Keratinocyte (primary cell): ENCODE results near the gene SCAP. TPM values are rescaled to one million over a fixed set of nuclear protein-coding genes. Genes with fewer than 3 reads are reported as not detected.

ENCODE experiments used
- DNase-seq: peaks from one replicate; pipeline ENCODE4 v3.0.0-alpha.2; 2011; ENCODE audit warnings: low read depth, missing footprints, low spot score
- FAIRE-seq: peaks from 2 replicates; lab custom pipeline; 2011; peaks lifted over from hg19 to GRCh38; lab: Jason Lieb, UNC
- H2AFZ ChIP-seq: 2 replicates; pipeline ENCODE4 v1.6.0; 2012; ENCODE audit warnings: low read length, control low read depth, inconsistent platforms; ENCODE audit not compliant: control insufficient read depth
- H3K27ac ChIP-seq: 2 replicates; pipeline ENCODE4 v1.5.1; 2011; ENCODE audit warnings: low read length; ENCODE audit not compliant: control insufficient read depth, insufficient read depth
- H3K27me3 ChIP-seq: 3 replicates; pipeline ENCODE4 v1.6.0; 2011; ENCODE audit warnings: low read length; ENCODE audit not compliant: control insufficient read depth, insufficient read depth; ENCODE audit errors: extremely low read depth
- H3K36me3 ChIP-seq, 2 experiments: 2 replicates in 1 of 2; 3 replicates in 1 of 2; pipeline ENCODE4 v1.5.1; 2011; ENCODE audit warnings: low read length in 2 of 2, mild to moderate bottlenecking in 1 of 2; ENCODE audit not compliant: control insufficient read depth in 2 of 2, insufficient read depth in 2 of 2; ENCODE audit errors: extremely low read depth in 1 of 2
- H3K4me1 ChIP-seq: 3 replicates; pipeline ENCODE4 v1.5.1; 2011; ENCODE audit warnings: low read length; ENCODE audit not compliant: control insufficient read depth, insufficient read depth; ENCODE audit errors: extremely low read depth
- H3K4me2 ChIP-seq: 3 replicates; pipeline ENCODE4 v1.6.0; 2011; ENCODE audit warnings: low read depth, low read length; ENCODE audit not compliant: control insufficient read depth, insufficient read depth; ENCODE audit errors: extremely low read depth
- H3K4me3 ChIP-seq, 3 experiments: fragments of 200-600 bp in 1 of 3; sonication (generic) in 1 of 3; 2 replicates in 2 of 3; 3 replicates in 1 of 3; pipeline ENCODE4 v1.5.1; 2011 to 2016; ENCODE audit warnings: low read length in 3 of 3, mild to moderate bottlenecking in 3 of 3, control low read depth in 2 of 3, inconsistent platforms in 1 of 3, low read depth in 1 of 3, mixed read lengths in 1 of 3, mixed run types in 1 of 3, moderate library complexity in 1 of 3; ENCODE audit not compliant: control insufficient read depth in 2 of 3, insufficient read depth in 2 of 3; ENCODE audit errors: extremely low read depth in 1 of 3
- H3K79me2 ChIP-seq: 2 replicates; pipeline ENCODE4 v1.6.0; 2012; ENCODE audit warnings: low read length; ENCODE audit not compliant: control insufficient read depth, insufficient read depth
- H3K9ac ChIP-seq: 3 replicates; pipeline ENCODE4 v1.6.0; 2011; ENCODE audit warnings: low read length; ENCODE audit not compliant: control insufficient read depth, insufficient read depth; ENCODE audit errors: extremely low read depth
- H3K9me1 ChIP-seq: 3 replicates; pipeline ENCODE4 v1.6.0; 2011; ENCODE audit warnings: low read length; ENCODE audit not compliant: control insufficient read depth, insufficient read depth; ENCODE audit errors: extremely low read depth
- H3K9me3 ChIP-seq: 2 replicates; pipeline ENCODE4 v1.5.1; 2012; ENCODE audit warnings: low read depth, low read length; ENCODE audit not compliant: control insufficient read depth
- H4K20me1 ChIP-seq: 3 replicates; pipeline ENCODE4 v1.6.0; 2011; ENCODE audit warnings: low read length; ENCODE audit not compliant: control insufficient read depth, insufficient read depth; ENCODE audit errors: extremely low read depth
- CTCF ChIP-seq, 3 experiments: IDR thresholded peaks in 1 of 3; conservative IDR thresholded peaks in 1 of 3; optimal IDR thresholded peaks in 1 of 3; 2 replicates in 2 of 3; 3 replicates in 1 of 3; pipeline versions ENCODE3 to v1.5.1; 2011; ENCODE audit warnings: low read length in 3 of 3, mild to moderate bottlenecking in 3 of 3, moderate library complexity in 2 of 3, control low read depth in 1 of 3, inconsistent platforms in 1 of 3; ENCODE audit not compliant: insufficient read depth in 2 of 3; ENCODE audit errors: extremely low read depth in 1 of 3
- EZH2 ChIP-seq: IDR thresholded peaks from one replicate; pipeline ENCODE4 v1.6.1; 2012; ENCODE audit warnings: inconsistent platforms, mild to moderate bottlenecking, low read length, moderate library complexity
- dilution Hi-C: fragments of 300-500 bp; cut with MboI; formaldehyde crosslinking; loops from one replicate; pipeline ENCODE4 v1.7.0; 2020; ENCODE audit warnings: low sequenced_read_pairs; ENCODE audit not compliant: extremely low pct_ligation_motif_present
- polyA plus RNA-seq, 5 experiments: library from polyadenylated mRNA; depleted of rRNA in 3 of 5; stranded (reverse) in 3 of 5; stranded (forward) in 1 of 5; unstranded in 1 of 5; fragments of >200 nt; gene quantifications; 1 replicate in 1 of 5; 2 replicates in 3 of 5; 3 replicates in 1 of 5; pipeline versions ENCODE4 v1.2.1 to v1.2.3, GENCODE V29; 2011 to 2012; ENCODE audit warnings: missing spikeins in 2 of 5, low read depth in 1 of 5, low replicate concordance in 1 of 5

SCAP gene
- polyA plus RNA-seq, 1 donor (not counting 4 experiments of a cell fraction or from before 2014, with no cell fraction given): 17.7 TPM

- no peak overlapping the region for H3K27ac ChIP-seq
- FAIRE-seq (no peak), DNase-seq (no peak)
- no peak overlapping the region for H3K4me2 ChIP-seq
- H3K36me3 ChIP-seq: peaks cover 29 to 34% of the 10 kb centered on the region in 2 experiments
- TF ChIP-seq CTCF (optimal IDR thresholded peaks at IDR 0.05 in 1 of 3, IDR thresholded peaks at IDR 0.05 in 1 of 3, conservative IDR thresholded peaks at IDR 0.05 in 1 of 3; ENCODE audit: extremely low read depth in 1 of 3, insufficient read depth in 2 of 3, low read length in 3 of 3) (no peak), EZH2 (no peak)
- peaks cover 2% of the 10 kb centered on the region for H4K20me1 ChIP-seq
- no peak overlapping the region for H2AFZ ChIP-seq
- H3K9me1 ChIP-seq: no peaks in the 10 kb centered on the region
- H3K27me3 ChIP-seq: no peaks in the 10 kb centered on the region
- H3K9me3 ChIP-seq: no peaks in the 10 kb centered on the region
- no peak overlapping the region for H3K9ac ChIP-seq
- dilution Hi-C loops: no loop called here
- H3K4me3 ChIP-seq: no peak overlapping the region
- no peaks in the 10 kb centered on the region for H3K4me1 ChIP-seq
- H3K79me2 ChIP-seq: no peaks in the 10 kb centered on the region
Measured at GRCh38 chr3:47424434-47425382, 51.0 kb downstream of the SCAP start.

DNA sequence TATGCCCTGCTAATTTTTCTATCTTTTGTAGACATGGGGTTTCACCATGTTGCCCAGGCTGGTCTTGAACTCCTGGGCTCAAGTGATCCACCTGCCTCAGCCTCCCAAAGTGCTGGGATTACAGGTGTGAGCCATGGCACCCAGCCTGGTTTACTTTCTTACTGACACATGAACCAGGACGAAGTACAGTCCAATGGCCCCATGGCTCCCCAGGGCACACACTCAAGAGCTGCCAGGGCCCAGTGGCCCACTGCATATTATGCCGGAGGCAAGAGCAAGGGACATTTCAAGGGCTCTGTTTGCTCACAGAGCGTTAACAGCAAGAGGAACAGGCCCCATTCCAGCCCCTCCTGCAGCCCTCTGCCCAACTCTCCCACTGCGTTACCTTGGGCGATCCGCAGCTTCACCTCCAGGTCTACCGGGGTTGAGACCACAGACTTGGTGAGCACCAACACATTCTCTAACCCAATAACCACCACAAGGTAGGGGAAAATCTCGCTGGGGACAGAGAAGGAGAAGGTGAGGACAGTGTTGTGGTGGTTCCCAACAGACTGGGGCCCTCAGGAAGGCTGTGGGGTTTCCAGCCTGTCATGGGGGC is 52.1 kb downstream of the SCAP start:
- TF ChIP-seq EZH2 (no peak), CTCF (optimal IDR thresholded peaks at IDR 0.05 in 1 of 3, IDR thresholded peaks at IDR 0.05 in 1 of 3, conservative IDR thresholded peaks at IDR 0.05 in 1 of 3; ENCODE audit: extremely low read depth in 1 of 3, insufficient read depth in 2 of 3, low read length in 3 of 3) (no peak)
- no peak for FAIRE-seq
- Histone ChIP-seq H3K79me2 (no peaks in the 10 kb centered on the region), H3K27ac (no peak overlapping the region), H3K36me3 (peaks cover 29 to 38% of the 10 kb centered on the region in 2 experiments), H3K4me3 (no peak overlapping the region), H3K9me3 (no peaks in the 10 kb centered on the region), H3K4me1 (no peaks in the 10 kb centered on the region), H2AFZ (no peak overlapping the region), H4K20me1 (peaks cover 2% of the 10 kb centered on the region), H3K9ac (no peak overlapping the region), H3K27me3 (no peaks in the 10 kb centered on the region), H3K9me1 (no peaks in the 10 kb centered on the region), H3K4me2 (no peak overlapping the region)
- no peak for DNase-seq
- dilution Hi-C loops: no loop called here
